ENCODE results near the gene COL11A1.
"Not testable (repeated sequence)": the region's sequence is repeated elsewhere in the genome, so short reads cannot be mapped to it uniquely, and the experiment has no call there.

Gene COL11A1

GRCh38 chr1:102842606-102843005 lies 265.7 kb downstream of the COL11A1 start:
- in situ Hi-C loops (cut with HindIII; ENCODE audit: low sequenced_read_pairs), result no loop called here

DNA sequence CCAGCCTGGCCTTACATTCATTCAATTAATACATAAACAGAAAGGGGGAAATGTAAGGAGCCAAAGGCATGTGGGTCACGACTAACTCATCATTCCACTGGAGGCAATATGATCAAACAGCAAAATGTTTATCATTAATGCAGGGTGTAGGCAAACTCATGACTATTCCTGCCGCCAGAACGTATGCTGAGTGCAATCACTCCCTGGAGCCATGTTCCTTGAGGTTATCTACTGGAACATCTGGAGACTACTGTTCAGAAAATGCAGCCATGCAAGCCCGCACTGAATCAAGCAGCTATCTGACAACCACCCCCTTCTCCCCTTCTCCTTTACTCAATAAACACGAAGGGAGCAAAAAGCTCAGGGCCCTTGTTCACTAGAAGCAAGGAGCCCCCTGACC lies 267.6 kb downstream of the COL11A1 start:
- in situ Hi-C loops (cut with HindIII; ENCODE audit: low sequenced_read_pairs), result no loop called here

- in situ Hi-C loops (cut with HindIII; ENCODE audit: low sequenced_read_pairs), result no loop called here
Measured at GRCh38 chr1:102838016-102838415, 270.3 kb downstream of the COL11A1 start.

DNA sequence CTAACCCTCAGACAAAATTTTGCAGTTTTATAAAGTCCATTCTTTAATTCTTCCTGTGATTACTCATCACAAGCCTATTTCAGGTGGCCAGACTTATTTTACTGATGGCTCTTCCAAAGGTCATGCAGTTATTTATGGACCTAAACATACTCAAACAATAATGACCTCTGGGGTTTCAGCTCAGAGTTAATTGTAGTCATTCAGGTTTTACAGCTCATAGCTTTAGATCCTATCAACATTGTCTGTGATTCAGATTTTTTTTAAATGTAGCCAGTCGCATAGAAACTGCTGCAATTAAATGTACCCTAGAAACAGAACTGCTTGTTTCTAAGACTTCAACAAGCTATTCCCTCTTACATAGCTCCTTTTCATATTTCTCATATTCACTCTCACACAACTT lies 270.8 kb downstream of the COL11A1 start:
- in situ Hi-C loops (cut with HindIII; ENCODE audit: low sequenced_read_pairs), result no loop called here

DNA sequence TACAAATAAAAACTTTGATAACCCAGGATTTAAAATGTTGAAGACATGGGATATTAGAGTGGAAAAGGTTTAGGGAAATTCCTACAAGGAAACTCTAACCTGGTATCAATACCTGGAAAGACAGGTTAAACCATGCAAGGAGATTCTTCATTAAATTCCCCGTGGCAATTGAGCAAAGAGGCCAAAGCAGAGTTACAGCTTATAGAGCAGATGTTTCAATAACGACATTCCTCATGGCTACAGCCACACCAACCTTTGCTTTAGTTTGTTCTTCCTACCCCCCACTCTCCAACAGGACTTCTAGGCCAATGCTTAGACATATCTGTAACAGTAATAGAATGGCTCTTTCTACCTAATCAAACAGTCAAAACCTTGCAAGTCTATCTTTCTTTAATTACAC lies 271.3 kb downstream of the COL11A1 start:
- in situ Hi-C loops (cut with HindIII; ENCODE audit: low sequenced_read_pairs), result no loop called here

- in situ Hi-C loops (cut with HindIII; ENCODE audit: low sequenced_read_pairs), result no loop called here
Measured at GRCh38 chr1:102834688-102835320, 273.5 kb downstream of the COL11A1 start.

GRCh38 chr1:102833151-102833550 lies 275.2 kb downstream of the COL11A1 start:
- in situ Hi-C loops (cut with HindIII; ENCODE audit: low sequenced_read_pairs), result no loop called here

DNA sequence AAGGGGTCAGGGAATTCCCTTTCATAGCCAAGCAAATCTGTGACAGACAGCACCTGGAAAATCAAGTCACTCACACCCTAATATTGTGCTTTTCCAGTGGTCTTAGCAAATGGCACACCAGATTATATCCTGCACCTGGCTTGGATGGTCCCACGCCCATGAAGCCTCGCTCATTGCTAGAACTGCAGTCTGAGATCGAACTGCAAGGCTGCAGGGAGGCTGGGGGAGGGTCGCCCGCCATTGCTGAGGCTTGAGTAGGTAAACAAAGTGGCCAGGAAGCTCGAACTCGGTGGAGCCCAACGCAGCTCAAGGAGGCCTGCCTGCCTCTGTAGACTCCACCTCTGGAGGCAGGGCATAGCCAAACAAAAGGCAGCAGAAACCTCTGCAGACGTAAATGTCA lies 281.6 kb downstream of the COL11A1 start:
- in situ Hi-C loops (cut with HindIII; ENCODE audit: low sequenced_read_pairs), result not testable (repeated sequence)
